AG04450 (cell line): ENCODE measurements around the gene SUPT7L. TPM values are rescaled to one million over a fixed set of nuclear protein-coding genes. Genes with fewer than 3 reads are reported as not detected.
A peak's percentile ranks its signal among the peaks of the same experiment; 100 is the strongest.

Source experiments
- CTCF ChIA-PET: fragments of 300-600, 350-600 bp; formaldehyde crosslinking; extraction: SDS; loops from one replicate; lab custom pipeline; 2022; ENCODE audit warnings: antibody characterized with exemption, inconsistent platforms; lab: Charles Lee
- POLR2A ChIA-PET: fragments of 350-600 bp; formaldehyde crosslinking; extraction: SDS; loops from one replicate; lab custom pipeline; 2021; ENCODE audit warnings: antibody characterized with exemption, inconsistent platforms; lab: Yijun Ruan, JAX
- DNase-seq: peaks from one replicate; pipeline ENCODE4 v3.0.0-alpha.2; 2011; ENCODE audit warnings: low read depth, low spot score
- H3K27ac ChIP-seq: one replicate; pipeline ENCODE4 v1.5.1; 2012; ENCODE audit warnings: low read depth, low read length, control low read depth
- H3K27me3 ChIP-seq: one replicate; pipeline ENCODE4 v1.6.0; 2012; ENCODE audit warnings: low read length; ENCODE audit not compliant: control insufficient read depth, insufficient read depth
- H3K4me3 ChIP-seq: 2 replicates; pipeline ENCODE4 v1.5.1; 2011; ENCODE audit warnings: mild to moderate bottlenecking, low read depth, low read length, control low read depth
- H3K9me3 ChIP-seq: 2 replicates; pipeline ENCODE4 v1.5.1; 2012; ENCODE audit warnings: low read length; ENCODE audit not compliant: control insufficient read depth, insufficient read depth
- CTCF ChIP-seq: IDR thresholded peaks from 2 replicates; pipeline ENCODE4 v1.5.1; 2011; ENCODE audit warnings: low read depth, low read length, control low read depth, inconsistent platforms
- polyA plus RNA-seq: library from polyadenylated mRNA; depleted of rRNA; stranded (reverse); fragments of >200 nt; gene quantifications from 2 replicates; pipeline ENCODE4 v1.2.3, GENCODE V29; 2011

Gene SUPT7L
- polyA plus RNA-seq, 1 experiment, result 46.7 TPM

GRCh38 chr2:27707462-27708256 is 44.2 kb upstream of the SUPT7L start:
- POLR2A ChIA-PET, result no interaction called here

GRCh38 chr2:27705851-27706622 is 42.6 kb upstream of the SUPT7L start:
- Histone ChIP-seq H3K27ac (peak overlapping the region; percentile 90), H3K27me3 (no peaks in the 10 kb centered on the region), H3K9me3 (no peaks in the 10 kb centered on the region), H3K4me3 (no peak overlapping the region)
- ChIA-PET CTCF (interaction anchor here (0.6 to 2.9 kb wide), 4 partner anchors 17 to 747 kb away, joined by 6 to 14 read pairs (median 13); no protein-coding TSS in a partner anchor), POLR2A (interaction anchor here (0.5 to 1.2 kb wide), 5 partner anchors 458 to 848 kb away, joined by 3 to 4 read pairs (median 4); no protein-coding TSS in a partner anchor)
- peak; percentile 86 for DNase-seq
- no peak for TF ChIP-seq CTCF

More at GRCh38 chr2:27707462-27708256, 44.2 kb upstream of the SUPT7L start:
- CTCF ChIA-PET, result interaction anchor here (0.8 to 2.0 kb wide), 3 partner anchors 16 to 25 kb away, joined by 3 to 14 read pairs (median 12); no protein-coding TSS in a partner anchor
- no peaks in the 10 kb centered on the region for H3K27me3 ChIP-seq
- no peak for TF ChIP-seq CTCF
- H3K9me3 ChIP-seq, result no peaks in the 10 kb centered on the region
- H3K4me3 ChIP-seq, result no peak overlapping the region
- no peak overlapping the region for H3K27ac ChIP-seq
- no peak for DNase-seq

- POLR2A ChIA-PET, result interaction anchor here (0.5 to 1.2 kb wide), 4 partner anchors 21 to 713 kb away, joined by 3 to 6 read pairs (median 4); no protein-coding TSS in a partner anchor
- no peak for TF ChIP-seq CTCF
- CTCF ChIA-PET, result interaction anchor here (0.6 to 2.9 kb wide), 23 partner anchors 8 to 1176 kb away, joined by 3 to 39 read pairs (median 4); no protein-coding TSS in a partner anchor
- H3K27me3 ChIP-seq, result no peaks in the 10 kb centered on the region
- H3K4me3 ChIP-seq, result no peak overlapping the region
- H3K9me3 ChIP-seq, result no peaks in the 10 kb centered on the region
- no peak for DNase-seq
- H3K27ac ChIP-seq, result no peak overlapping the region
Observed at GRCh38 chr2:27704342-27704876, 41.0 kb upstream of the SUPT7L start.

GRCh38 chr2:27703638-27704341 is 40.4 kb upstream of the SUPT7L start:
- no peaks in the 10 kb centered on the region for H3K9me3 ChIP-seq
- CTCF ChIA-PET, result interaction anchor here (0.6 to 2.9 kb wide), 26 partner anchors 8 to 1177 kb away, joined by 3 to 39 read pairs (median 4); no protein-coding TSS in a partner anchor
- H3K27ac ChIP-seq, result peak overlapping the region; percentile 61
- DNase-seq, result peak; percentile 94
- TF ChIP-seq CTCF, result peak; percentile 90
- POLR2A ChIA-PET, result interaction anchor here (0.5 to 1.2 kb wide), 7 partner anchors 20 to 1048 kb away, joined by 3 to 6 read pairs (median 3); partner anchors contain the start of genes FOSL2 and PPP1CB
- H3K27me3 ChIP-seq, result no peaks in the 10 kb centered on the region
- H3K4me3 ChIP-seq, result no peak overlapping the region
